ENCODE data around the gene FCHO2.

FCHO2 gene

DNA sequence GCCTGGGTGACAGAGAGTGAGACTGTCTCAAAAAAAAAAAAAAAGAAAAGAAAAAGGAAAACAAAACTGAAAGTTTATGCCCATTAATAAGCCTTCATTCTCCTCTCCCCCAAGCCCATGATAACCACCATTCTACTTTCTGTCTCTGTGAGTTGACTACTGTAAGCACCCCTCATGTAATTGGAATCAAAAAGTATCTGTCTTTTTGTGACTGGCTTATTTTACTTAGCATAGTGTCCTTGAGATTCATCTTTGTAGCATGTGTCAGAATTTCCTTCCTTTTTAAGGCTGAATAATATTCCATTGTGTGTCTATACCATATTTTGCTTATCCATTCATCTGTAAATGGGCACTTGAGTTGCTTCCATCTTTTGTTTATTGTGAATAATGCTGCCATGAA is 150.5 kb downstream of the FCHO2 start:
- H3K4me3 ChIP-seq (ENCODE audit: low read length): no peak overlapping the region
- no peak for DNase-seq (ENCODE audit: low read depth)
- TF ChIP-seq, protein P1, sequence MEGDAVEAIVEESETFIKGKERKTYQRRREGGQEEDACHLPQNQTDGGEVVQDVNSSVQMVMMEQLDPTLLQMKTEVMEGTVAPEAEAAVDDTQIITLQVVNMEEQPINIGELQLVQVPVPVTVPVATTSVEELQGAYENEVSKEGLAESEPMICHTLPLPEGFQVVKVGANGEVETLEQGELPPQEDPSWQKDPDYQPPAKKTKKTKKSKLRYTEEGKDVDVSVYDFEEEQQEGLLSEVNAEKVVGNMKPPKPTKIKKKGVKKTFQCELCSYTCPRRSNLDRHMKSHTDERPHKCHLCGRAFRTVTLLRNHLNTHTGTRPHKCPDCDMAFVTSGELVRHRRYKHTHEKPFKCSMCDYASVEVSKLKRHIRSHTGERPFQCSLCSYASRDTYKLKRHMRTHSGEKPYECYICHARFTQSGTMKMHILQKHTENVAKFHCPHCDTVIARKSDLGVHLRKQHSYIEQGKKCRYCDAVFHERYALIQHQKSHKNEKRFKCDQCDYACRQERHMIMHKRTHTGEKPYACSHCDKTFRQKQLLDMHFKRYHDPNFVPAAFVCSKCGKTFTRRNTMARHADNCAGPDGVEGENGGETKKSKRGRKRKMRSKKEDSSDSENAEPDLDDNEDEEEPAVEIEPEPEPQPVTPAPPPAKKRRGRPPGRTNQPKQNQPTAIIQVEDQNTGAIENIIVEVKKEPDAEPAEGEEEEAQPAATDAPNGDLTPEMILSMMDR (IDR thresholded peaks at IDR 0.05; ENCODE audit: insufficient read depth, low read depth, low read length, missing control alignments): no peak

- no peak overlapping the region for H3K4me3 ChIP-seq (ENCODE audit: low read length)
- no peak for DNase-seq (ENCODE audit: low read depth)
- TF ChIP-seq, protein P1 (IDR thresholded peaks at IDR 0.05; ENCODE audit: insufficient read depth, low read depth, low read length, missing control alignments): no peak
Measured at GRCh38 chr5:73110190-73110589, 154.3 kb downstream of the FCHO2 start.

GRCh38 chr5:73111536-73111935 is 155.7 kb downstream of the FCHO2 start:
- TF ChIP-seq, protein P1 (IDR thresholded peaks at IDR 0.05; ENCODE audit: insufficient read depth, low read depth, low read length, missing control alignments): no peak
- no peak overlapping the region for H3K4me3 ChIP-seq (ENCODE audit: low read length)
- no peak for DNase-seq (ENCODE audit: low read depth)

DNA sequence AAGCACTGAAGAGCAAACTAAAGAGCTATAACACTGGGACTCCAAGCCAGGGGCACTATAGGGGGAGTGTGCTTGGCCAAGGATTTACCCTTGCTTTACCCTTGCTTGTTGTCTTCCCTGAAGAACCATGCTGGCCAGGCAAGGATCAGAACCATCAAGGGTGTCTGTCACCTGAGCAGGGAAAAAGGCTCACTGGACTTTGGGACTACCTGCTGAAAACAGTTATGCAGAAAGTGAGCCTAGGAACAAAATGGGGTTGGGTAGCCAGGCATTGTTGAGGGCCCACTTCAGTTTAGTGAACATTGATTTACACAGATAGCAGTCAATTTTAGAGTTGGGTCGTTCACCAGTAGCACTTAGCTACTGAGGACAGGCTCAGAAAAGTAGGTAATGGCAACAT is 156.5 kb downstream of the FCHO2 start:
- DNase-seq (ENCODE audit: low read depth): no peak
- no peak overlapping the region for H3K4me3 ChIP-seq (ENCODE audit: low read length)
- TF ChIP-seq, protein P1 (IDR thresholded peaks at IDR 0.05; ENCODE audit: insufficient read depth, low read depth, low read length, missing control alignments): no peak

DNA sequence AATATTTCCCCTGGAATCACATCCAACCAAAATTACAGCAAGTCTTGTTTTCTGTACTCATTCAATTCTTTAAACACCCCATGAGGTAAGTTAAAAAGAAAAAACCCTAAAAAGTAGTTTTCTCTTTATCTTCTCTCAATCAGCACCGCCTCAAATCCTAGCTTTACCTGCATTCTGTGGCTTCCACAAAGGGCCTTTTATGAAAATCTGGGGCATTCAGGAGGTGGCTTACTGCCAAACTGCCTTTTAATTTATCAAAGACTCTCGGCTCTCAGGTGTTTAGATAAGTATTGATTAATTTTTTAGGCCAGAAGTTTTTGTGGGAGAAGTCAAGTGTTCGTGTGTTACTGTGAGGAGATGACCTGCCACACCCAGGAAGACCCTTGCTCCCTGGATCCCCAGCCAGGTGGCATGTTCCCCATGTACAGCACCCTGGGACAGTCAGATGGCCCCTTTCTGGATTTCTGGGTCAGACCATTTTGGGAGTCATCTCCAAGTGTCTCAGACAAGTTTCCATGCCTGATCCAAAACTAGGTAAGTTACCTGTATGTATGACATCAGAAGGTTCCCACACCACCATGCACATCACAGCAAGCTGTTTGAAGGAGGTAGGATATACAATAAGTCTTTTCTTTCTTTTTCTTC is 158.3 kb downstream of the FCHO2 start:
- no peak for DNase-seq (ENCODE audit: low read depth)
- TF ChIP-seq, protein P1 (IDR thresholded peaks at IDR 0.05; ENCODE audit: insufficient read depth, low read depth, low read length, missing control alignments): no peak
- H3K4me3 ChIP-seq (ENCODE audit: low read length): no peak overlapping the region

GRCh38 chr5:73115399-73116051 is 159.7 kb downstream of the FCHO2 start:
- H3K4me3 ChIP-seq (ENCODE audit: low read length): no peak overlapping the region
- peak; percentile 58 for DNase-seq (ENCODE audit: low read depth)

More at GRCh38 chr5:73115399-73116051, 159.7 kb downstream of the FCHO2 start:
- TF ChIP-seq, protein P1 (IDR thresholded peaks at IDR 0.05; ENCODE audit: insufficient read depth, low read depth, low read length, missing control alignments): no peak

Data from epithelial cell of esophagus (primary cell).